Measurements from ENCODE around the gene JTB. TPM values are rescaled to one million over a fixed set of nuclear protein-coding genes. Genes with fewer than 3 reads are reported as not detected.
A peak's percentile ranks its signal among the peaks of the same experiment; 100 is the strongest.

JTB gene
- total and polyA plus RNA-seq, 9 of the 15 experiments (the other 6 are each of a cell fraction or from before 2014, with no cell fraction given) = 24.7 to 308 (median 151) TPM

- TF ChIP-seq NRF1 (conservative IDR thresholded peaks at IDR 0.05 in 1 of 2, IDR thresholded peaks at IDR 0.05 in 1 of 2) (peak; percentile 47 to 54), PHF20 (IDR thresholded peaks at IDR 0.05; ENCODE audit: partially characterized antibody) (peak; percentile 59), ZBED1 (IDR thresholded peaks at IDR 0.05) (peak; percentile 22; the same call in 1 of the 2 replicates), E2F4 (CRISPR knock-in tag; IDR thresholded peaks at IDR 0.05; ENCODE audit: low read depth) (no peak), SP1 (CRISPR knock-in tag; IDR thresholded peaks at IDR 0.05) (peak; percentile 38; the same call in 1 of the 2 replicates), TFAP4 (CRISPR knock-in tag; IDR thresholded peaks at IDR 0.05; ENCODE audit: borderline replicate concordance) (peak; percentile 58), ZBTB34 (CRISPR knock-in tag; IDR thresholded peaks at IDR 0.05) (no peak), PHTF2 (CRISPR knock-in tag; IDR thresholded peaks at IDR 0.05) (no peak), JUND (IDR thresholded peaks at IDR 0.05; ENCODE audit: borderline replicate concordance, low read depth, low read length) (no peak; the same call in 1 of the 2 replicates), JUND (tag; IDR thresholded peaks at IDR 0.05; ENCODE audit: borderline replicate concordance, low read depth, low read length) (0 out of 3 replicates have a peak, but pooled peaks have one; percentile 23), HNRNPLL (IDR thresholded peaks at IDR 0.05; ENCODE audit: low read depth, low read length, poor library complexity, severe bottlenecking) (peak; percentile 52), EWSR1 (IDR thresholded peaks at IDR 0.05; ENCODE audit: borderline replicate concordance, low read depth, partially characterized antibody) (no peak), ZNF830 (CRISPR knock-in tag; IDR thresholded peaks at IDR 0.05) (0 out of 2 replicates have a peak, but pooled peaks have one; percentile 24)
- TF ChIP-seq, protein P1, sequence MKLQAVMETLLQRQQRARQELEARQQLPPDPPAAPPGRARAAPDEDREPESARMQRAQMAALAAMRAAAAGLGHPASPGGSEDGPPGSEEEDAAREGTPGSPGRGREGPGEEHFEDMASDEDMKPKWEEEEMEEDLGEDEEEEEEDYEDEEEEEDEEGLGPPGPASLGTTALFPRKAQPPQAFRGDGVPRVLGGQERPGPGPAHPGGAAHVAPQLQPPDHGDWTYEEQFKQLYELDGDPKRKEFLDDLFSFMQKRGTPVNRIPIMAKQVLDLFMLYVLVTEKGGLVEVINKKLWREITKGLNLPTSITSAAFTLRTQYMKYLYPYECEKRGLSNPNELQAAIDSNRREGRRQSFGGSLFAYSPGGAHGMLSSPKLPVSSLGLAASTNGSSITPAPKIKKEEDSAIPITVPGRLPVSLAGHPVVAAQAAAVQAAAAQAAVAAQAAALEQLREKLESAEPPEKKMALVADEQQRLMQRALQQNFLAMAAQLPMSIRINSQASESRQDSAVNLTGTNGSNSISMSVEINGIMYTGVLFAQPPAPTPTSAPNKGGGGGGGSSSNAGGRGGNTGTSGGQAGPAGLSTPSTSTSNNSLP (IDR thresholded peaks at IDR 0.05; ENCODE audit: borderline replicate concordance, low read depth, low read length) = no peak
- TF ChIP-seq, protein P2, sequence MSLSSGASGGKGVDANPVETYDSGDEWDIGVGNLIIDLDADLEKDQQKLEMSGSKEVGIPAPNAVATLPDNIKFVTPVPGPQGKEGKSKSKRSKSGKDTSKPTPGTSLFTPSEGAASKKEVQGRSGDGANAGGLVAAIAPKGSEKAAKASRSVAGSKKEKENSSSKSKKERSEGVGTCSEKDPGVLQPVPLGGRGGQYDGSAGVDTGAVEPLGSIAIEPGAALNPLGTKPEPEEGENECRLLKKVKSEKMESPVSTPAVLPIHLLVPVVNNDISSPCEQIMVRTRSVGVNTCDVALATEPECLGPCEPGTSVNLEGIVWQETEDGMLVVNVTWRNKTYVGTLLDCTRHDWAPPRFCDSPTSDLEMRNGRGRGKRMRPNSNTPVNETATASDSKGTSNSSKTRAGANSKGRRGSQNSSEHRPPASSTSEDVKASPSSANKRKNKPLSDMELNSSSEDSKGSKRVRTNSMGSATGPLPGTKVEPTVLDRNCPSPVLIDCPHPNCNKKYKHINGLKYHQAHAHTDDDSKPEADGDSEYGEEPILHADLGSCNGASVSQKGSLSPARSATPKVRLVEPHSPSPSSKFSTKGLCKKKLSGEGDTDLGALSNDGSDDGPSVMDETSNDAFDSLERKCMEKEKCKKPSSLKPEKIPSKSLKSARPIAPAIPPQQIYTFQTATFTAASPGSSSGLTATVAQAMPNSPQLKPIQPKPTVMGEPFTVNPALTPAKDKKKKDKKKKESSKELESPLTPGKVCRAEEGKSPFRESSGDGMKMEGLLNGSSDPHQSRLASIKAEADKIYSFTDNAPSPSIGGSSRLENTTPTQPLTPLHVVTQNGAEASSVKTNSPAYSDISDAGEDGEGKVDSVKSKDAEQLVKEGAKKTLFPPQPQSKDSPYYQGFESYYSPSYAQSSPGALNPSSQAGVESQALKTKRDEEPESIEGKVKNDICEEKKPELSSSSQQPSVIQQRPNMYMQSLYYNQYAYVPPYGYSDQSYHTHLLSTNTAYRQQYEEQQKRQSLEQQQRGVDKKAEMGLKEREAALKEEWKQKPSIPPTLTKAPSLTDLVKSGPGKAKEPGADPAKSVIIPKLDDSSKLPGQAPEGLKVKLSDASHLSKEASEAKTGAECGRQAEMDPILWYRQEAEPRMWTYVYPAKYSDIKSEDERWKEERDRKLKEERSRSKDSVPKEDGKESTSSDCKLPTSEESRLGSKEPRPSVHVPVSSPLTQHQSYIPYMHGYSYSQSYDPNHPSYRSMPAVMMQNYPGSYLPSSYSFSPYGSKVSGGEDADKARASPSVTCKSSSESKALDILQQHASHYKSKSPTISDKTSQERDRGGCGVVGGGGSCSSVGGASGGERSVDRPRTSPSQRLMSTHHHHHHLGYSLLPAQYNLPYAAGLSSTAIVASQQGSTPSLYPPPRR (CRISPR knock-in tag; IDR thresholded peaks at IDR 0.05; ENCODE audit: borderline replicate concordance) = peak; percentile 67; the same call in 1 of the 2 replicates
These were observed at the start of gene JTB (continued) for GRCh38 chr1:153977250-153978240.
